ENCODE measurements around the gene CPNE4. TPM values are rescaled to one million over a fixed set of nuclear protein-coding genes. Genes with fewer than 3 reads are reported as not detected.

The CPNE4 gene
- total RNA-seq, 1 donor from 2014 or later, result 3.2 TPM

DNA sequence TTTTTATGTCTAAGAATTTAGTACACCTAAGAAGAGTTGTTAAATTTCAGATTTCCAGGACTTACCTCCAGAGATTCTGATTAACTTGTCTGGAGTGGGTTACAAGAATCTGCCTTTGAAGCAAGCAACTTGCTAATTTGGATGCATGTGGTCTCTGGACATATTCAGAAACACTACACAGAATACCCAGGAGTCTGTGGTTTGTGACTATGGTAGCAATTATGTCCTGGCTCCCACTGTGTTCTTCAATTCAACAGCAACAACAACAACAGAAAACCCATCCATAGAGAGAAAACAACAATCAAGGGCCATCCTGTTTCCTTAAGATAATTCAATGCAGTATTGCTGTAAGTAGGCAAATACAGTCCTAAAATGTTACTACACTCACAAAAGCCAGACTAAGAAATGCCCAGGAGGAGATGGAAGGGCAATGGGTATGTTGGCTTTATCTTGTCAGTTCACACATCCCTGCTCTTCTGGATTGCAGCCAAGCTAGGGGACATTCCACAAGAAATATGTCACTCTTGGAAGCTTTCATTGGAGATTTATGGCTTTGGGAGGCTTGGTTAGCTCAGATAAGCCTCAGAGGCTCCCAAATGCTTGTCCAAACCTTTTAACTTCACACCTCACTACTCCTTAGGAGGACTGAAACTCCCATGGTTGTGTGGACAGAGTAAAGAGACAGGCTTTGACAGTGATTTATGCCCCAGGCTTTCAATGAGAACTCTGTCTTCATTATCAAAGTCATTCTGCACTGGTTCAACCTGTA, 432.6 kb downstream of the CPNE4 start:
- Histone ChIP-seq H3K36me3 (no peaks in the 10 kb centered on the region), H3K9me3 (no peaks in the 10 kb centered on the region), H3K27ac (no peak overlapping the region), H3K27me3 (no peaks in the 10 kb centered on the region), H3K4me1 (no peaks in the 10 kb centered on the region), H3K4me3 (no peak overlapping the region)
- intact Hi-C loops (cut with DNase I), result no loop called here
- DNase-seq (ENCODE audit: extremely low spot score in 2 of 2), result no peak
- TF ChIP-seq POLR2A (IDR thresholded peaks at IDR 0.05), result no peak
- TF ChIP-seq CTCF (IDR thresholded peaks at IDR 0.05), result no peak
- no peak for TF ChIP-seq POLR2AphosphoS5 (IDR thresholded peaks at IDR 0.05; ENCODE audit: insufficient read depth in 1 of 2, low read depth in 1 of 2)

GRCh38 chr3:131597816-131598215, 437.0 kb downstream of the CPNE4 start:
- no peaks in the 10 kb centered on the region for H3K27me3 ChIP-seq
- intact Hi-C loops (cut with DNase I), result no loop called here
- H3K27ac ChIP-seq, result no peak overlapping the region
- no peaks in the 10 kb centered on the region for H3K4me1 ChIP-seq
- H3K9me3 ChIP-seq, result no peaks in the 10 kb centered on the region
- no peaks in the 10 kb centered on the region for H3K36me3 ChIP-seq
- DNase-seq (ENCODE audit: extremely low spot score in 2 of 2), result no peak
- no peak for TF ChIP-seq POLR2A (IDR thresholded peaks at IDR 0.05)
- no peak for TF ChIP-seq POLR2AphosphoS5 (IDR thresholded peaks at IDR 0.05; ENCODE audit: insufficient read depth in 1 of 2, low read depth in 1 of 2)
- TF ChIP-seq CTCF (IDR thresholded peaks at IDR 0.05), result no peak
- H3K4me3 ChIP-seq, result no peak overlapping the region

DNA sequence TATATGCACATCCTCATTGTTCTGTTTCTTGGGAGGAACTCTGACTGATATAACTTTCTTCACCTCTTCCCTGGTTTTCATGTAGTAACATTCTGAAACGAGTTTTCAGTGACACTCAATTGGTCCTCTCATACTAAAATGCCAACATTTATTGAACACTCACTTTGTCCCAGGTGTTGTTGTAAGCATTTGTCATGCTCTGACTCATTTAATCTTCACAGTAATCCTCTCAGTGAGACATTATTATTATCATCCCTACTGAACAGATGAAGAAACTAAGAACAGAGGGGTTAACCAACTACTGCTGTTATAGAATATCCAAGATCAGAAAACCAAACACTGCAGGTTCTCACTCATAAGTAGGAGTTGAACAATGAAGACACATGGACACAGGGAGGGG, 437.9 kb downstream of the CPNE4 start:
- no peak for TF ChIP-seq CTCF (IDR thresholded peaks at IDR 0.05)
- no peak for TF ChIP-seq POLR2AphosphoS5 (IDR thresholded peaks at IDR 0.05; ENCODE audit: insufficient read depth in 1 of 2, low read depth in 1 of 2)
- TF ChIP-seq POLR2A (IDR thresholded peaks at IDR 0.05), result no peak
- Histone ChIP-seq H3K27me3 (no peaks in the 10 kb centered on the region), H3K4me1 (no peaks in the 10 kb centered on the region), H3K9me3 (no peaks in the 10 kb centered on the region), H3K4me3 (no peak overlapping the region), H3K36me3 (no peaks in the 10 kb centered on the region), H3K27ac (no peak overlapping the region)
- no peak for DNase-seq (ENCODE audit: extremely low spot score in 2 of 2)
- intact Hi-C loops (cut with DNase I), result no loop called here

GRCh38 chr3:131591394-131592014, 443.3 kb downstream of the CPNE4 start:
- Histone ChIP-seq H3K4me3 (no peak overlapping the region), H3K36me3 (no peaks in the 10 kb centered on the region), H3K9me3 (no peaks in the 10 kb centered on the region), H3K27ac (no peak overlapping the region), H3K4me1 (no peaks in the 10 kb centered on the region), H3K27me3 (no peaks in the 10 kb centered on the region)
- DNase-seq (ENCODE audit: extremely low spot score in 2 of 2), result no peak
- intact Hi-C loops (cut with DNase I), result no loop called here
- TF ChIP-seq POLR2A (IDR thresholded peaks at IDR 0.05) (no peak), POLR2AphosphoS5 (IDR thresholded peaks at IDR 0.05; ENCODE audit: insufficient read depth in 1 of 2, low read depth in 1 of 2) (no peak), CTCF (IDR thresholded peaks at IDR 0.05) (no peak)

DNA sequence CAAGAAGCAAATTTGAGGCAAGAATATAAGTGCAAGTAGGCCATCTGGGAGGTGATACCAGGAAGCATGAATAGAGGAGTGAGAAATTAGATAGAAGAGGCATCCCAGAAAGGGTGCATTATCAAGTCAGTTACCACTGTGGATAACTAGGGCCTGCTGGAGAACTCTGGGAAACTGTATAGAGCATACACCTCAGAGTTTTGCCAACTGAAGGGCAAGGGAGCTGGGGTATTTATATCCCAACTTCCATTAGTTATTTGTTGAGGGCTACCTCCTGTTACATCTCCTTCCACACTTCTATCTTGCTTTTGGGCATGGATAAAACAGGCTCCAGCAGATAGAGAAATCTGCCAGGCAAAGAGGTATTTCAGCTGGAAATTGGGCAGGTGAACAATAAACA, 448.5 kb downstream of the CPNE4 start:
- H3K9me3 ChIP-seq, result no peaks in the 10 kb centered on the region
- H3K36me3 ChIP-seq, result no peaks in the 10 kb centered on the region
- no peaks in the 10 kb centered on the region for H3K27me3 ChIP-seq
- intact Hi-C loops (cut with DNase I), result no loop called here
- no peaks in the 10 kb centered on the region for H3K4me1 ChIP-seq
- no peak for DNase-seq (ENCODE audit: extremely low spot score in 2 of 2)
- no peak overlapping the region for H3K4me3 ChIP-seq
- H3K27ac ChIP-seq, result no peak overlapping the region
- TF ChIP-seq POLR2AphosphoS5 (IDR thresholded peaks at IDR 0.05; ENCODE audit: insufficient read depth in 1 of 2, low read depth in 1 of 2), result no peak
- TF ChIP-seq POLR2A (IDR thresholded peaks at IDR 0.05), result no peak
- no peak for TF ChIP-seq CTCF (IDR thresholded peaks at IDR 0.05)

Measured in vagina (tissue), 2 donors.